Measurements from ENCODE around the gene AKAP6. TPM values are rescaled to one million over a fixed set of nuclear protein-coding genes. Genes with fewer than 3 reads are reported as not detected.

The AKAP6 gene
- total and polyA plus RNA-seq, 12 donors = 0.71 to 24.7 (median 8.1) TPM

DNA sequence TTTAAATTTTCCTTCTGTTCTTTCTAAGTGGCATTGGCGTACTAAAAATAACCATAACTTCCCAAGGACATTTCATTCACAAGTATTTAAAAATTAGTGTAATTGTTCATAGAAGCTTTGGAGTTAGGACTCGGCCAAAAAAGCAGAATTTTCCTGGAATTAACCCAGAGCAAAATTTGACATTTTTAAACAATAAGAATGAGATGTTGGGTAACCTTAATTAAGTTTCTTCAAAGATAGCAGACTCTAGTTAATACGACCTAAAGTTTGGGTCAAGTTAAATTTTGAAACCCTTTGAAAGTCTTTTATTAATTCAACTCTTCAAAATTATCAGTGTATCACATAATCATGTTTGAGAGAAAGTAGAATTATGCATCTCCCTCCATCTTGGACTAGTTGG, 118.3 kb downstream of the AKAP6 start:
- Histone ChIP-seq H3K36me3 (replicated peaks in 1 of 2) (no peaks in the 10 kb centered on the region), H3K9me3 (replicated peaks in 1 of 3) (no peaks in the 10 kb centered on the region), H3K27ac (no peak overlapping the region), H3K27me3 (no peaks in the 10 kb centered on the region), H3K4me1 (replicated peaks in 1 of 2) (peaks cover 4 to 22% of the 10 kb centered on the region in 2 donors), H3K4me3 (no peak overlapping the region)
- WGBS, 4 donors = 46 to 60% (median 49%) methylated on average over 3 of the region's 3 CpGs
- intact Hi-C loops (cut with DNase I) = no loop called here
- DNase-seq = no peak
- TF ChIP-seq, protein P1, sequence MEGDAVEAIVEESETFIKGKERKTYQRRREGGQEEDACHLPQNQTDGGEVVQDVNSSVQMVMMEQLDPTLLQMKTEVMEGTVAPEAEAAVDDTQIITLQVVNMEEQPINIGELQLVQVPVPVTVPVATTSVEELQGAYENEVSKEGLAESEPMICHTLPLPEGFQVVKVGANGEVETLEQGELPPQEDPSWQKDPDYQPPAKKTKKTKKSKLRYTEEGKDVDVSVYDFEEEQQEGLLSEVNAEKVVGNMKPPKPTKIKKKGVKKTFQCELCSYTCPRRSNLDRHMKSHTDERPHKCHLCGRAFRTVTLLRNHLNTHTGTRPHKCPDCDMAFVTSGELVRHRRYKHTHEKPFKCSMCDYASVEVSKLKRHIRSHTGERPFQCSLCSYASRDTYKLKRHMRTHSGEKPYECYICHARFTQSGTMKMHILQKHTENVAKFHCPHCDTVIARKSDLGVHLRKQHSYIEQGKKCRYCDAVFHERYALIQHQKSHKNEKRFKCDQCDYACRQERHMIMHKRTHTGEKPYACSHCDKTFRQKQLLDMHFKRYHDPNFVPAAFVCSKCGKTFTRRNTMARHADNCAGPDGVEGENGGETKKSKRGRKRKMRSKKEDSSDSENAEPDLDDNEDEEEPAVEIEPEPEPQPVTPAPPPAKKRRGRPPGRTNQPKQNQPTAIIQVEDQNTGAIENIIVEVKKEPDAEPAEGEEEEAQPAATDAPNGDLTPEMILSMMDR (IDR thresholded peaks at IDR 0.05) = no peak
- TF ChIP-seq POLR2A (IDR thresholded peaks at IDR 0.05) = no peak

DNA sequence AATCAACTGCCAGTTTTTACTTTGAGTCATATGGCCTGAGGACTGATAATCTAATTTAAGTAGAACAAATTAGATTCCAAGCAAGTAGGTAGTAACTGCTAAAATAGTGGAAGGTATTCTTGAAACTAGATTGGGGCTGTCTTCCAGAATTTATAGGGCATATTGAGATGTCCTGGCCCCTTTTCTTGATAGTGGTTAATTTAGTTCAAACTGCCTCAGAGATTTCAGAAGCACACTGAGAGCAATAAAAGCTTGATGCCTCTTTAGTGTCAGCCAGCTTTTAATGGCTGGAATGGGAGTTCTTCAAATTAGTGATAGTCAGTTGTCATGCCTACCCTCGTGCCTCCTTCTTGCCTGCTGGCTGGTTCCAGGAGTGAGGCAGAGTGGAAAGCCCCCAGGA, 120.5 kb downstream of the AKAP6 start:
- Histone ChIP-seq H3K4me1 (replicated peaks in 1 of 2) (peaks cover 4 to 22% of the 10 kb centered on the region in 2 donors), H3K27me3 (no peaks in the 10 kb centered on the region), H3K4me3 (no peak overlapping the region), H3K27ac (no peak overlapping the region), H3K36me3 (replicated peaks in 1 of 2) (no peaks in the 10 kb centered on the region), H3K9me3 (replicated peaks in 1 of 3) (no peaks in the 10 kb centered on the region)
- DNase-seq = no peak
- WGBS, 4 donors = 71 to 89% (median 83%) methylated on average over 1 of the region's 1 CpG
- TF ChIP-seq, protein P1 (IDR thresholded peaks at IDR 0.05) = no peak
- no peak for TF ChIP-seq POLR2A (IDR thresholded peaks at IDR 0.05)
- intact Hi-C loops (cut with DNase I) = no loop called here

DNA sequence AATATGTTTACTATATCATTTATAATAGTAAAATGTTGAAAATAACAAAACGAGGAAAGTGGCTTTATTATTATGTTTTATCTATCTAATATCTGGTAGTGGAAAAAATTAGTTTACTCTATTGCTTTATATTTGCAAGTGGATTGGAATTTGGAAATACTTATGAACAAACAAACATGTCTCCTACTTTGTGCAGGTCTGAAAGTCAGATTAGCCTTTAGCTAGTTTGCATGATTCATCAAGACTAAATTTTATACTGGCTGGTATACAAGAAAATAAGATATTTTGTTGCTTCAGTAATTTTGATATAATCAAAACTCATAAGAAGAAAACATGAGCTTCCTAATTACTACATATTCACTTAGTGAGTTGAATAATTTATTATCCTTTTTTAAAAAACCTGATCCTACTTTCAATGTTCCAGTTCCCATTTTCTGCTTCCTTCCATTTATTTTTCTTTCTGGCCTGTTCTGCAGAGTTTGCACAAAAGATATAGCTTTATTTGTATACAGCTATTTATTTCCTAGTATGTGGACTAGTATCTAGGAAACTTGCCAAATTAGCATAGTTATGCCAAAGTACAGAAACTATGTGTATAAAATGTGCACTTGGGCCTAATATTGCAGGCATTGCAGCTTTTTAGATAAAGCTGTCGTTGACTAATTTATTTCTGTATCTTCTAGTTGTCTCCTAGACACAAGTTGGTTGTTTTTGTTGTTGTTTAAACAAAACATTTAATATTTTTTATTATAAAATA, 122.0 kb downstream of the AKAP6 start:
- Histone ChIP-seq H3K36me3 (replicated peaks in 1 of 2) (no peaks in the 10 kb centered on the region), H3K27ac (no peak overlapping the region), H3K4me3 (no peak overlapping the region), H3K4me1 (replicated peaks in 1 of 2) (peaks cover 4 to 22% of the 10 kb centered on the region in 2 donors), H3K9me3 (replicated peaks in 1 of 3) (no peaks in the 10 kb centered on the region), H3K27me3 (no peaks in the 10 kb centered on the region)
- no peak for DNase-seq
- intact Hi-C loops (cut with DNase I) = no loop called here
- TF ChIP-seq, protein P1 (IDR thresholded peaks at IDR 0.05) = no peak
- TF ChIP-seq POLR2A (IDR thresholded peaks at IDR 0.05) = no peak
- 54 to 77% (median 59%) methylated on average over 2 of the region's 2 CpGs for WGBS, 4 donors

DNA sequence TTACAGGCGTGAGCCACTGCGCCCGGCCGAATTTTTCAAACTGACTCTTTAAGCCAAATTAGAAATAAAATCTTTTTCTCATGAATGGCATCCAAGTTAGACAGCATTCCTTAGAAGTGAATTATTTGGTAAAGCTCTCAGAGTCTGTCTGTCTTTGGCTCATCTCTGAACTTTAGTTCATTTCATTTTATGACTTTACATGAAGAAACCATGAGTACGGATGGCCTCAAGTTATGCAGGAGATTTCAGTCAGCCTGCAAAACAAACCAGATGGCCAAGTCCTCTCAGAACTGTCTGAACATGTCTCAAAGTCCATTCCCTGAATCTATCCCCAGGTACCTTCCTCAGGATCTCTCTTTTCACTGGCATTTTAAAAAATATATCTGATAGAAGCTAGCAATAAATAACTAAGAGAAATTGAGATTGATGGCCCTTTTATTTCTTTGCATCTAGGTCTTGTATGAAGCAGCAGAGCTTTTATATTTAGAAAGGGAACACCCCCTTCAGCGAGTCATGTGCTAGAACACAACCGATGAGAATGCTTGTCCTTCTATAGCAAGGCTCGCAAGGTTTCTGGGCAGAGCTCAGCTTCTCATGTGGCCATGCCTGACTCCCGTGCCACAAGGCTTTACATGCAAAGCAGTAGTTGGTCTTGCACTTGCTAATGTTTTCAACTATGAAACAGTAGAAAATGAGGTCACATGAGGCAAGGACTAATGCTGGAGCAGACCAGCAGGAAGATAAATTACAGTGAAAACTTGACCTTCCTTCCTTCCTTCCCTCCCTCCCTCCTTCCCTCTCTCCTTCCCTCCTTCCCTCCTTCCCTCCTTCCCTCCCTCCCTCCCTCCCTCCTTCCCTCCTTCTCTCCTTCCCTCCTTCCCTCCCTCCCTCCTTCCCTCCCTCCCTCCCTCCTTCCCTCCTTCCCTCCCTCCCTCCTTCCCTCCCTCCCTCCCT, 125.0 kb downstream of the AKAP6 start:
- DNase-seq = no peak
- Histone ChIP-seq H3K4me3 (no peak overlapping the region), H3K36me3 (replicated peaks in 1 of 2) (no peaks in the 10 kb centered on the region), H3K27me3 (no peaks in the 10 kb centered on the region), H3K27ac (no peak overlapping the region), H3K9me3 (replicated peaks in 1 of 3) (no peaks in the 10 kb centered on the region), H3K4me1 (replicated peaks in 1 of 2) (peaks cover 0 to 10% of the 10 kb centered on the region in 2 donors)
- no peak for TF ChIP-seq POLR2A (IDR thresholded peaks at IDR 0.05)
- TF ChIP-seq, protein P1 (IDR thresholded peaks at IDR 0.05) = no peak
- 75 to 88% (median 76%) methylated on average over 9 of the region's 9 CpGs for WGBS, 4 donors
- intact Hi-C loops (cut with DNase I) = no loop called here

Measured in adrenal gland (tissue), 12 donors.